Measurements from ENCODE around the gene CAMSAP3. TPM values are rescaled to one million over a fixed set of nuclear protein-coding genes. Genes with fewer than 3 reads are reported as not detected.

Gene CAMSAP3
- total RNA-seq, 4 donors from 2014 or later, result 75.3 to 174 (median 110) TPM

GRCh38 chr19:7657131-7657751, 61.6 kb downstream of the CAMSAP3 start:
- intact Hi-C loops (cut with DNase I; ENCODE audit: low total_unique reads), result no loop called here
- TF ChIP-seq POLR2A (IDR thresholded peaks at IDR 0.05) (no peak), CTCF (IDR thresholded peaks at IDR 0.05) (no peak)

GRCh38 chr19:7658219-7658686, 62.6 kb downstream of the CAMSAP3 start:
- no peak overlapping the region for H3K4me3 ChIP-seq (ENCODE audit: low read depth, poor library complexity, severe bottlenecking)
- no peak for DNase-seq (ENCODE audit: low spot score in 2 of 2)
- 31 to 48% methylated on average over 9 of the region's 9 CpGs for WGBS, 2 donors
- intact Hi-C loops (cut with DNase I; ENCODE audit: low total_unique reads), result no loop called here
- TF ChIP-seq POLR2A (IDR thresholded peaks at IDR 0.05) (no peak), CTCF (IDR thresholded peaks at IDR 0.05) (no peak)

More at GRCh38 chr19:7657131-7657751, 61.6 kb downstream of the CAMSAP3 start:
- WGBS, 2 donors, result 37% methylated on average over 14 of the region's 14 CpGs
- no peak overlapping the region for H3K4me3 ChIP-seq (ENCODE audit: low read depth, poor library complexity, severe bottlenecking)
- no peak for DNase-seq (ENCODE audit: low spot score in 2 of 2)

- TF ChIP-seq CTCF (IDR thresholded peaks at IDR 0.05) (no peak), POLR2A (IDR thresholded peaks at IDR 0.05) (no peak)
- DNase-seq (ENCODE audit: low spot score in 2 of 2), result no peak
- WGBS, 2 donors, result 74 to 77% methylated on average over 8 of the region's 8 CpGs
- no peak overlapping the region for H3K4me3 ChIP-seq (ENCODE audit: low read depth, poor library complexity, severe bottlenecking)
- intact Hi-C loops (cut with DNase I; ENCODE audit: low total_unique reads), result no loop called here
Measured at GRCh38 chr19:7661744-7662538, 66.3 kb downstream of the CAMSAP3 start.

- no peak for DNase-seq (ENCODE audit: low spot score in 2 of 2)
- TF ChIP-seq CTCF (IDR thresholded peaks at IDR 0.05) (no peak), POLR2A (IDR thresholded peaks at IDR 0.05) (no peak)
- WGBS, 2 donors, result 65 to 73% methylated on average over 14 of the region's 14 CpGs
- no peak overlapping the region for H3K4me3 ChIP-seq (ENCODE audit: low read depth, poor library complexity, severe bottlenecking)
- intact Hi-C loops (cut with DNase I; ENCODE audit: low total_unique reads), result no loop called here
Measured at GRCh38 chr19:7662657-7663056, 67.0 kb downstream of the CAMSAP3 start.

GRCh38 chr19:7663706-7664105, 68.0 kb downstream of the CAMSAP3 start:
- 57 to 66% methylated on average over 7 of the region's 7 CpGs for WGBS, 2 donors
- DNase-seq (ENCODE audit: low spot score in 2 of 2), result no peak
- no peak overlapping the region for H3K4me3 ChIP-seq (ENCODE audit: low read depth, poor library complexity, severe bottlenecking)
- intact Hi-C loops (cut with DNase I; ENCODE audit: low total_unique reads), result no loop called here
- TF ChIP-seq CTCF (IDR thresholded peaks at IDR 0.05), result no peak
- no peak for TF ChIP-seq POLR2A (IDR thresholded peaks at IDR 0.05)
